PC-9 (cell line): ENCODE measurements around the gene AGMO. TPM values are rescaled to one million over a fixed set of nuclear protein-coding genes. Genes with fewer than 3 reads are reported as not detected.

ENCODE experiments used
- BruUV-seq: library from RNA; stranded (reverse); fragments of 400-500 nt; replicated peaks from 2 replicates; lab custom pipeline; 2021; lab: Mats Ljungman, UMichigan
- CTCF ChIA-PET: fragments of 300-600 bp; sonication (Branson Sonifier 250); formaldehyde crosslinking; loops from one replicate; lab custom pipeline; 2022; ENCODE audit warnings: antibody characterized with exemption; lab: Charles Lee
- POLR2A ChIA-PET: fragments of 300-600 bp; sonication (Branson Sonifier 250); formaldehyde crosslinking; loops from one replicate; lab custom pipeline; 2022; ENCODE audit warnings: antibody characterized with exemption; ENCODE audit not compliant: unreplicated experiment; lab: Charles Lee
- DNase-seq, 2 experiments: peaks; one replicate each; pipeline versions ENCODE4 v3.0.0 to v3.0.0-alpha.2; 2015 to 2022; ENCODE audit warnings: mixed read lengths in 1 of 2
- H2AFZ ChIP-seq: fragments of 200-600 bp; sonication (generic); 2 replicates; pipeline ENCODE4 v1.8.1; 2017; ENCODE audit warnings: antibody characterized with exemption
- H3F3A ChIP-seq: fragments of 200-600 bp; sonication (generic); 2 replicates; pipeline ENCODE4 v1.8.1; 2017; ENCODE audit warnings: antibody characterized with exemption, mild to moderate bottlenecking, low read depth; ENCODE audit not compliant: insufficient read depth
- H3K27ac ChIP-seq: fragments of 200-600 bp; sonication (generic); 2 replicates; pipeline ENCODE4 v1.6.1; 2016; ENCODE audit warnings: mixed run types
- H3K27me3 ChIP-seq: fragments of 200-600 bp; sonication (generic); 2 replicates; pipeline ENCODE4 v1.6.1; 2016; ENCODE audit warnings: low read depth, mixed run types; ENCODE audit not compliant: insufficient read depth
- H3K36me3 ChIP-seq: fragments of 200-600 bp; sonication (generic); 2 replicates; pipeline ENCODE4 v1.6.1; 2016; ENCODE audit warnings: low read depth, mixed run types
- H3K4me1 ChIP-seq: fragments of 200-600 bp; sonication (generic); replicated peaks from 2 replicates; pipeline ENCODE4 v1.6.1; 2016; ENCODE audit warnings: mixed run types; ENCODE audit not compliant: insufficient read depth
- H3K4me2 ChIP-seq: fragments of 200-600 bp; sonication (generic); 2 replicates; pipeline ENCODE4 v1.6.1; 2017; ENCODE audit warnings: mixed run types
- H3K4me3 ChIP-seq: fragments of 200-600 bp; sonication (generic); 2 replicates; pipeline ENCODE4 v1.6.1; 2016; ENCODE audit warnings: mixed run types
- H3K79me2 ChIP-seq: fragments of 200-600 bp; sonication (generic); 2 replicates; pipeline ENCODE4 v1.6.1; 2017; ENCODE audit warnings: low read depth, mixed run types
- H3K9me2 ChIP-seq: fragments of 200-600 bp; sonication (generic); 2 replicates; pipeline ENCODE4 v1.8.1; 2017; ENCODE audit warnings: mild to moderate bottlenecking; ENCODE audit not compliant: insufficient read depth
- H3K9me3 ChIP-seq: fragments of 200-600 bp; sonication (generic); 2 replicates; pipeline ENCODE4 v1.8.1; 2016; ENCODE audit warnings: low read depth; ENCODE audit not compliant: insufficient read depth
- H4K20me1 ChIP-seq: fragments of 200-600 bp; sonication (generic); 2 replicates; pipeline ENCODE4 v1.8.1; 2017; ENCODE audit not compliant: insufficient read depth
- EZH2 ChIP-seq: fragments of 200-600 bp; sonication (generic); IDR thresholded peaks from 2 replicates; pipeline ENCODE4 v1.8.0; 2017; ENCODE audit warnings: antibody characterized with exemption, low read depth
- intact Hi-C: fragments of 100-400 bp; cut with micrococcal nuclease; formaldehyde crosslinking; loops from one replicate; pipeline ENCODE4 v1.10.0; 2022; ENCODE audit not compliant: unreplicated experiment
- total RNA-seq: library from RNA; stranded (reverse); gene quantifications from 2 replicates; pipeline ENCODE4 v1.2.3, GENCODE V29; 2021
- TF ChIP-seq, protein P1 (sequence below): fragments of 200-600 bp; sonication (generic); conservative IDR thresholded peaks from 2 replicates; pipeline ENCODE4 v1.6.1; 2017; ENCODE audit warnings: mixed run types, antibody characterized with exemption, mild to moderate bottlenecking, moderate library complexity

Gene AGMO
- total RNA-seq, 1 experiment from 2014 or later = not detected

DNA sequence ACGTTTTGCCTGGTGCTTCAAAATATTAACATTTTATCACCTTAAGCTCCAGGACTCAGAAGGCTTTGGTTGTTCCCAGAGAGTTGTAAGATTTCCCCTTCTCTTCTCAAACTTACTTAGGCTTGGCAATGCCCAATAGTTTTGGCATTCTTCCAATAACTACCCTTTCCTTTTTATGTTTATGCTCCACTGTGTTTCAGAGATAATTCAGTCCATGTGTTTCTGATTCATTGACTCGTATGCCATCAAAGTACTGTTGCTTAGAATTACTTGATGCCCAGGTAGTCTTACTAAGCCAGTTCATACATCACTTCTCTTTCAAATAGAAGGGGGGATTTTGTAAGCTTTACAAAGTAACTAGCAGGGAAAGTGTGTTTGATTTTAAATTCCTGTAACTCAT, 66.6 kb downstream of the AGMO start:
- no peak for TF ChIP-seq EZH2
- TF ChIP-seq, protein P1, sequence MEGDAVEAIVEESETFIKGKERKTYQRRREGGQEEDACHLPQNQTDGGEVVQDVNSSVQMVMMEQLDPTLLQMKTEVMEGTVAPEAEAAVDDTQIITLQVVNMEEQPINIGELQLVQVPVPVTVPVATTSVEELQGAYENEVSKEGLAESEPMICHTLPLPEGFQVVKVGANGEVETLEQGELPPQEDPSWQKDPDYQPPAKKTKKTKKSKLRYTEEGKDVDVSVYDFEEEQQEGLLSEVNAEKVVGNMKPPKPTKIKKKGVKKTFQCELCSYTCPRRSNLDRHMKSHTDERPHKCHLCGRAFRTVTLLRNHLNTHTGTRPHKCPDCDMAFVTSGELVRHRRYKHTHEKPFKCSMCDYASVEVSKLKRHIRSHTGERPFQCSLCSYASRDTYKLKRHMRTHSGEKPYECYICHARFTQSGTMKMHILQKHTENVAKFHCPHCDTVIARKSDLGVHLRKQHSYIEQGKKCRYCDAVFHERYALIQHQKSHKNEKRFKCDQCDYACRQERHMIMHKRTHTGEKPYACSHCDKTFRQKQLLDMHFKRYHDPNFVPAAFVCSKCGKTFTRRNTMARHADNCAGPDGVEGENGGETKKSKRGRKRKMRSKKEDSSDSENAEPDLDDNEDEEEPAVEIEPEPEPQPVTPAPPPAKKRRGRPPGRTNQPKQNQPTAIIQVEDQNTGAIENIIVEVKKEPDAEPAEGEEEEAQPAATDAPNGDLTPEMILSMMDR = no peak
- no peaks in the 10 kb centered on the region for H3K4me1 ChIP-seq
- no peaks in the 10 kb centered on the region for H4K20me1 ChIP-seq
- ChIA-PET CTCF (no interaction called here), POLR2A (no interaction called here)
- no peak overlapping the region for H2AFZ ChIP-seq
- H3K4me2 ChIP-seq = no peak overlapping the region
- intact Hi-C loops = no loop called here
- H3K9me2 ChIP-seq = no peaks in the 10 kb centered on the region
- no peaks in the 10 kb centered on the region for H3K9me3 ChIP-seq
- H3K27ac ChIP-seq = no peak overlapping the region
- H3K36me3 ChIP-seq = no peaks in the 10 kb centered on the region
- H3K79me2 ChIP-seq = no peaks in the 10 kb centered on the region
- no peaks in the 10 kb centered on the region for H3F3A ChIP-seq
- no TSS peak for BruUV-seq
- no peak for DNase-seq
- H3K4me3 ChIP-seq = no peak overlapping the region
- H3K27me3 ChIP-seq = no peaks in the 10 kb centered on the region

DNA sequence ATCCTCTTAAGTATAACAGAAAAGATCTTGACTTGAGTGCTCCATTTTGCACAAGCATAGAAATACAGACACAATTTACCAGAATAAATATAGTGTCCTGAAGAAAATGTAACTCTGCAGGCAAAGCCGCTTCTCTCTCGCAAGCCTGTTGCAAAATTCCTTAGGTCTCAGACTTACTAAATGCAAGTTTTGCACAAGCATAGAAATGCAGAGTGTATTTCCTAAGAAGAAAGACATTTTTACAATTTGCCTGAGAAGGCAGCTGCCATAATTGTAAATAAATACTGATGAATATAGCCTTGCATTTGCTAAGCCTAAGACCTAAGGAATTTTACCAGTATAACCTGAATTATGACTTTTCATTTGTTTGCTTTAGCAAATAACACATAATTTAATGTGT, 67.1 kb downstream of the AGMO start:
- peak in 1 of 2 experiments; percentile 45 for DNase-seq
- BruUV-seq = no TSS peak
- Histone ChIP-seq H3K4me3 (no peak overlapping the region), H3K79me2 (no peaks in the 10 kb centered on the region), H3K4me2 (no peak overlapping the region), H3K4me1 (no peaks in the 10 kb centered on the region), H3K27me3 (no peaks in the 10 kb centered on the region), H3K9me2 (no peaks in the 10 kb centered on the region), H2AFZ (no peak overlapping the region), H4K20me1 (no peaks in the 10 kb centered on the region), H3K27ac (no peak overlapping the region), H3K36me3 (no peaks in the 10 kb centered on the region), H3K9me3 (no peaks in the 10 kb centered on the region), H3F3A (no peaks in the 10 kb centered on the region)
- TF ChIP-seq, protein P1 = no peak
- no peak for TF ChIP-seq EZH2
- ChIA-PET CTCF (interaction anchor here (0.5 kb wide), 1 partner anchor 480 kb away, joined by 7 read pairs; no protein-coding TSS in a partner anchor), POLR2A (no interaction called here)
- intact Hi-C loops = no loop called here

DNA sequence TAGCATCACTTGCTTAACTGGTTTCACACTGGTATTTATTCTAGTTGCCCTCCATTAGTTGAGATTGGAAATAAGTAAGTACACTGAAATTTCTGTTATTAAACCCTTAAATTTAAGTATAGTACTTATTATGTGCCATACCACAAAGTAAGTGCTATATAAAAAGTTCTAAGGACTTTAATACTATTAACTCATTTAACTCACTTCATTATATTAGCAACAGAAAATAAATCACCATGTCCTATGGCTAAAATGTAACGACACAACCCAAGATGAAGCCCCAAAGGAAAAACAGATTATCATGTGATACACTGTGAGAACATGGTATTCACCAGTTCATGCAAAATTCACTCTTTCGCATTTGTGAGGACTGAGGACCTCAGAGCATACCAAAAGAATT, 70.5 kb downstream of the AGMO start:
- Histone ChIP-seq H3K27ac (no peak overlapping the region), H2AFZ (no peak overlapping the region), H3K27me3 (no peaks in the 10 kb centered on the region), H3F3A (no peaks in the 10 kb centered on the region), H3K4me1 (no peaks in the 10 kb centered on the region), H4K20me1 (no peaks in the 10 kb centered on the region), H3K79me2 (no peaks in the 10 kb centered on the region), H3K9me3 (no peaks in the 10 kb centered on the region), H3K9me2 (no peaks in the 10 kb centered on the region), H3K4me2 (no peak overlapping the region), H3K36me3 (no peaks in the 10 kb centered on the region), H3K4me3 (no peak overlapping the region)
- DNase-seq = no peak
- ChIA-PET POLR2A (no interaction called here), CTCF (no interaction called here)
- intact Hi-C loops = no loop called here
- BruUV-seq = no TSS peak
- TF ChIP-seq, protein P1 = no peak
- no peak for TF ChIP-seq EZH2
